Measurements from ENCODE around the gene FRMD5.

Gene FRMD5

DNA sequence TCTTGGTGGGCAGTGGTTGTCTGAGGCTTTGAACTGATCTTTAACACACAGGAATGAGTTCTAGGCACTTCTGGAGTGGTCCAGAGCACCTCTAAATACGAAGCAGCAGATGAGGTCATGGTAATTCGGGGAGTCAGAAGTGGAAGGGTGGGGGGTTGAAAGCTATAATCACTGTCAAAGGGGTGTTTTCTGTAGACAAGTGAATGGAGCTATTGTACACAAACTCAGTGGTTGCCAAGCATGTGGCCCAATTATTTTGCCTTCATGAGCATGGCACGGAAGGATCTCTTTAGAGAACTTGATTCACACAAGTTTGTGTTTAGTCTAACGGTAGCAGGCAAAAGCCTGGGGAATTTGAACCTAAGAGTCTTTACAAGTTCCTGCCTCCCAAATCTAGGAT is 6.3 kb downstream of the FRMD5 start:
- peaks cover 27% of the 10 kb centered on the region for H3K27me3 ChIP-seq (ENCODE audit: control insufficient read depth, low read length)

DNA sequence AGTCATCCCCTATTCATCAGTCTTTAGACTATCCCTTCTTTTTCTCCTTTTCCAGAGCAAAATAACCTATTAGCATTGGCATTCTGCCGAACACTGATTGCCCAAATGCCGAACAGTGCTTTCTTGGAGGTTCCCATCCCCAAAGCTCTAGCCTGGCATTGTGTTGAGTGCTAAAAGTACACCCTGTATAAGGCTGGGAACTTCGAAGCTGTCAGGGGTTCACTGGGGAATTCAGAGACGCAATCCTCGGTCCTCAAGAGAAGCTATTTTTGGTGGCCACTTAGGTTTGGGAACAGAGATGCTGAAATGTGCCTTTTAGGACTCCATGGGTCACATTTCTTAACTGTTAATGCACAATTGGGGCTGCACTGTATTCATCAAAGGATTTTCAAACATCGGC is 8.4 kb downstream of the FRMD5 start:
- H4K20me1 ChIP-seq (ENCODE audit: control insufficient read depth, insufficient read depth, low read depth, low read length) = no peaks in the 10 kb centered on the region
- H3K4me1 ChIP-seq (ENCODE audit: control insufficient read depth, low read length) = no peaks in the 10 kb centered on the region
- no peaks in the 10 kb centered on the region for H3K36me3 ChIP-seq (ENCODE audit: control insufficient read depth, low read length)
- H3K4me3 ChIP-seq (ENCODE audit: low read length) = no peak overlapping the region
- H3K9me2 ChIP-seq (replicated peaks; ENCODE audit: control insufficient read depth, low read length) = no peaks in the 10 kb centered on the region
- H3K27ac ChIP-seq (ENCODE audit: low read depth, low read length) = no peak overlapping the region
- no peak for TF ChIP-seq EZH2phosphoT487 (IDR thresholded peaks at IDR 0.05; ENCODE audit: borderline replicate concordance, low read length)
- TF ChIP-seq, protein P1, sequence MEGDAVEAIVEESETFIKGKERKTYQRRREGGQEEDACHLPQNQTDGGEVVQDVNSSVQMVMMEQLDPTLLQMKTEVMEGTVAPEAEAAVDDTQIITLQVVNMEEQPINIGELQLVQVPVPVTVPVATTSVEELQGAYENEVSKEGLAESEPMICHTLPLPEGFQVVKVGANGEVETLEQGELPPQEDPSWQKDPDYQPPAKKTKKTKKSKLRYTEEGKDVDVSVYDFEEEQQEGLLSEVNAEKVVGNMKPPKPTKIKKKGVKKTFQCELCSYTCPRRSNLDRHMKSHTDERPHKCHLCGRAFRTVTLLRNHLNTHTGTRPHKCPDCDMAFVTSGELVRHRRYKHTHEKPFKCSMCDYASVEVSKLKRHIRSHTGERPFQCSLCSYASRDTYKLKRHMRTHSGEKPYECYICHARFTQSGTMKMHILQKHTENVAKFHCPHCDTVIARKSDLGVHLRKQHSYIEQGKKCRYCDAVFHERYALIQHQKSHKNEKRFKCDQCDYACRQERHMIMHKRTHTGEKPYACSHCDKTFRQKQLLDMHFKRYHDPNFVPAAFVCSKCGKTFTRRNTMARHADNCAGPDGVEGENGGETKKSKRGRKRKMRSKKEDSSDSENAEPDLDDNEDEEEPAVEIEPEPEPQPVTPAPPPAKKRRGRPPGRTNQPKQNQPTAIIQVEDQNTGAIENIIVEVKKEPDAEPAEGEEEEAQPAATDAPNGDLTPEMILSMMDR (IDR thresholded peaks at IDR 0.05; ENCODE audit: low read depth, low read length, poor library complexity, severe bottlenecking) = no peak
- H3F3A ChIP-seq (ENCODE audit: control insufficient read depth, insufficient read depth) = no peaks in the 10 kb centered on the region
- H3K4me2 ChIP-seq (ENCODE audit: low read length) = no peak overlapping the region
- H3K9me3 ChIP-seq (ENCODE audit: control insufficient read depth, insufficient read depth, low read length) = no peaks in the 10 kb centered on the region
- H3K27me3 ChIP-seq (ENCODE audit: control insufficient read depth, low read length) = peaks cover 13% of the 10 kb centered on the region
- no peaks in the 10 kb centered on the region for H3K79me2 ChIP-seq (ENCODE audit: control insufficient read depth, low read length)

More for the DNA sequence above, 6.3 kb downstream of the FRMD5 start:
- Histone ChIP-seq H3K36me3 (ENCODE audit: control insufficient read depth, low read length) (no peaks in the 10 kb centered on the region), H3F3A (ENCODE audit: control insufficient read depth, insufficient read depth) (no peaks in the 10 kb centered on the region), H4K20me1 (ENCODE audit: control insufficient read depth, insufficient read depth, low read depth, low read length) (no peaks in the 10 kb centered on the region), H3K4me3 (ENCODE audit: low read length) (no peak overlapping the region), H3K79me2 (ENCODE audit: control insufficient read depth, low read length) (no peaks in the 10 kb centered on the region), H3K27ac (ENCODE audit: low read depth, low read length) (no peak overlapping the region), H3K9me2 (replicated peaks; ENCODE audit: control insufficient read depth, low read length) (no peaks in the 10 kb centered on the region), H3K4me2 (ENCODE audit: low read length) (no peak overlapping the region), H3K4me1 (ENCODE audit: control insufficient read depth, low read length) (no peaks in the 10 kb centered on the region), H3K9me3 (ENCODE audit: control insufficient read depth, insufficient read depth, low read length) (no peaks in the 10 kb centered on the region)
- no peak for TF ChIP-seq EZH2phosphoT487 (IDR thresholded peaks at IDR 0.05; ENCODE audit: borderline replicate concordance, low read length)
- TF ChIP-seq, protein P1 (IDR thresholded peaks at IDR 0.05; ENCODE audit: low read depth, low read length, poor library complexity, severe bottlenecking) = no peak

DNA sequence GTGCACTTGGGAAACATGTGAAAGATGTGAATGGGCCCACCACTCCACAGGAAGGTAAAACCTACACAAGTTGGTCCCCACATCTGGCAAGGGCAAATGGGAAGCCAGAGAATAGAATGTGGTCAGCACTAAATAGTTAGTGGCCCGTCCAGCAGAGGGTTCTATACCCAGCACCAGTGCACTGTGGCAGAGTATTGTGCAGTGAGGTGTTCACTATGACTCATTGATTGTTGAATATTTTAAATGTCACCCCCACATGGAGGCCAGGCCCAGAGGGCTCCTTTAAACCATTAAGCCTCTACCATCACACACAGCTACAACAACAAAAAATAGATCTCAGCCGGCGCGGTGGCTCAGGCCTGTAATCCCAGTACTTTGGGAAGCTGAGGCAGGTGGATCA is 11.7 kb downstream of the FRMD5 start:
- H3K27ac ChIP-seq (ENCODE audit: low read depth, low read length) = no peak overlapping the region

More for the DNA sequence above, 11.7 kb downstream of the FRMD5 start:
- H3K4me1 ChIP-seq (ENCODE audit: control insufficient read depth, low read length) = no peaks in the 10 kb centered on the region
- no peak overlapping the region for H3K4me3 ChIP-seq (ENCODE audit: low read length)
- H3K9me2 ChIP-seq (replicated peaks; ENCODE audit: control insufficient read depth, low read length) = no peaks in the 10 kb centered on the region
- no peak overlapping the region for H3K4me2 ChIP-seq (ENCODE audit: low read length)
- TF ChIP-seq, protein P1 (IDR thresholded peaks at IDR 0.05; ENCODE audit: low read depth, low read length, poor library complexity, severe bottlenecking) = no peak
- no peak for TF ChIP-seq EZH2phosphoT487 (IDR thresholded peaks at IDR 0.05; ENCODE audit: borderline replicate concordance, low read length)
- no peaks in the 10 kb centered on the region for H3F3A ChIP-seq (ENCODE audit: control insufficient read depth, insufficient read depth)
- peaks cover 3% of the 10 kb centered on the region for H3K27me3 ChIP-seq (ENCODE audit: control insufficient read depth, low read length)
- H3K36me3 ChIP-seq (ENCODE audit: control insufficient read depth, low read length) = no peaks in the 10 kb centered on the region
- H3K79me2 ChIP-seq (ENCODE audit: control insufficient read depth, low read length) = no peaks in the 10 kb centered on the region
- H4K20me1 ChIP-seq (ENCODE audit: control insufficient read depth, insufficient read depth, low read depth, low read length) = no peaks in the 10 kb centered on the region
- no peaks in the 10 kb centered on the region for H3K9me3 ChIP-seq (ENCODE audit: control insufficient read depth, insufficient read depth, low read length)
